Sigmoid colon (tissue), 4 donors: Measurements from ENCODE around the gene VMO1.

Experiments used
- CTCF ChIP-seq, 4 experiments: fragments of 450-650 bp in 3 of 4; fragments of 200-600 bp in 1 of 4; IDR thresholded peaks; one replicate each; pipeline ENCODE4 v1.5.1; 2016 to 2019; ENCODE audit warnings: antibody characterized with exemption in 4 of 4, mild to moderate bottlenecking in 3 of 4, moderate library complexity in 2 of 4
- EP300 ChIP-seq, 4 donors: sonication (generic); formaldehyde crosslinking; IDR thresholded peaks; one replicate each; pipeline ENCODE4 v1.6.1; 2017; ENCODE audit warnings: antibody characterized with exemption in 4 of 4
- POLR2A ChIP-seq, 2 donors: fragments of 450-650 bp; IDR thresholded peaks; one replicate each; pipeline ENCODE4 v1.6.1; 2016; ENCODE audit warnings: antibody characterized with exemption in 2 of 2, mild to moderate bottlenecking in 2 of 2, moderate library complexity in 2 of 2
- POLR2AphosphoS5 ChIP-seq, 4 donors: sonication (generic); formaldehyde crosslinking; IDR thresholded peaks; one replicate each; pipeline ENCODE4 v1.6.1; 2017; ENCODE audit warnings: antibody characterized with exemption in 4 of 4

- TF ChIP-seq CTCF (IDR thresholded peaks at IDR 0.05), result no peak
- no peak for TF ChIP-seq POLR2AphosphoS5 (IDR thresholded peaks at IDR 0.05)
- TF ChIP-seq EP300 (IDR thresholded peaks at IDR 0.05), result no peak
- TF ChIP-seq POLR2A (IDR thresholded peaks at IDR 0.05), result no peak
These were observed 25.3 kb upstream of the VMO1 start for GRCh38 chr17:4811471-4811870.
